ENCODE data around the gene IL17A.

- TF ChIP-seq POLR2A (IDR thresholded peaks at IDR 0.05): no peak
- TF ChIP-seq CTCF (IDR thresholded peaks at IDR 0.05): no peak
These were observed 3.8 kb downstream of the IL17A start for GRCh38 chr6:52189974-52190373.
